Stimulated activated CD8-positive, alpha-beta memory T cell treated with anti-CD3 and anti-CD28 coated beads, Interleukin-15, amount 100 ng/mL, for 4 hours (primary cell): ENCODE measurements around the gene RBPJ.

Experiments used
- DNase-seq, 2 donors: peaks; one replicate each; pipeline ENCODE4 v3.0.0-alpha.2; 2020; ENCODE audit warnings: low read depth in 2 of 2

RBPJ gene

DNA sequence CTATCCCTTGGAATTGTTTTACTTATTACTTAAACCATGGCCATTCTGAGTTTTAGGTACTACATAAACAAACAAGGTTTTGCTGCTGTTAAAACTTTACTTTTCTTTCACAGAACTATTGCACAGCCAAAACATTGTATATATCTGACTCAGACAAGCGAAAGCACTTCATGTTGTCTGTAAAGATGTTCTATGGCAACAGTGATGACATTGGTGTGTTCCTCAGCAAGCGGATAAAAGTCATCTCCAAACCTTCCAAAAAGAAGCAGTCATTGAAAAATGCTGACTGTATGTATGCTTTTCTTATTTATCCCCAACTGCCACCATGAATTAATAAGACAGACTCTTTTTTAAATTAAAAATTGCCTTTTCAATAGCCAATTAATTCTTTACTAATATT, 99.6 kb downstream of the RBPJ start:
- no peak for DNase-seq

DNA sequence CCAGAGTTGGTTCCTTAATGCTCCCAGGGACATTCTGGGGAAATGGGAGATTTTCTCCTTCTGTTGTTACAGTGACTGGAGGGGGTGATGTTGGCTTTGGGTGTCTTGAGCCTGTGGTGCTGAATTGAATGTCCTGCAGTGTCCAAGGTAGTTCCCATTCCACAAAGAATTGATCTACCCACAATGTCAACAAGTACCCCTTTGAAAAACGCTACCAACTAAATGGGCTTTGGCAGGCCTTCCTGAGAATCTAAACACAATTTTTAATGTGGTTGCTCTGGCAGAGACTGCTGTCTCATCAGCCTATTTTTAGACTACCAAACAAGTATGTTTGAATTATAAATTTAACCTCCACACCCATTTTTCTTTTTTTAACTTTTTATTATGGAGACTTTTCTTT, 100.1 kb downstream of the RBPJ start:
- no peak for DNase-seq

DNA sequence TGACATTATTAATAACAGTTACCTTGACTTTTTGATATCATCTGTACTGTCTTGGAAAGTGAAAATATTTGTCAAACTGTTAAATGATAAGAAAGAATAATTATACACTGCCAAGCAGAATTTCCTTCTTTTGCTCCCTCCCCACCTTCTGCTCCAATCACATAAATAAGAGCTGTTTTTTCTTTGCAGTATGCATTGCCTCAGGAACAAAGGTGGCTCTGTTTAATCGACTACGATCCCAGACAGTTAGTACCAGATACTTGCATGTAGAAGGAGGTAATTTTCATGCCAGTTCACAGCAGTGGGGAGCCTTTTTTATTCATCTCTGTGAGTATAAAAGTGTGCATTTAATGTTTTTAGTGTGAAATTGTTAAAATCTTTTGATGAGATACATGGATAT, 103.3 kb downstream of the RBPJ start:
- DNase-seq = no peak

DNA sequence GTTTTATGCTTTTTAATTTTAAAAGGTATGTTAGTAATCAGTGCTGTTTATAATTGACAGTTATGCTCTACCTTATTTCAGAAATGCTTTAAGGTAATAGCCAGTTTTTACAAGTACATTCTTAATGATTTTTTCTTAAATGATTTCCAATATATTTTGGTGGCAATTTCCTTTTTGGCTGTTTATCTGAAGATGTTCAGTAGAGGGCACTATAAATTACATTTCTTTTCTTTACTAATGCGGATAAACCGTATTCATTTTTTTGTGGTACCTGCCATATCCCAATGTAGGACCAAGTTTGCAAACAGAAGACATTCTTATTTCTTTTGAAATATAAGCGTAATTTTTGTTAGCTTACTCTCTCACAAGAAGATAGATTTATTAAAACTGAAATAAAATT, 104.0 kb downstream of the RBPJ start:
- no peak for DNase-seq

DNA sequence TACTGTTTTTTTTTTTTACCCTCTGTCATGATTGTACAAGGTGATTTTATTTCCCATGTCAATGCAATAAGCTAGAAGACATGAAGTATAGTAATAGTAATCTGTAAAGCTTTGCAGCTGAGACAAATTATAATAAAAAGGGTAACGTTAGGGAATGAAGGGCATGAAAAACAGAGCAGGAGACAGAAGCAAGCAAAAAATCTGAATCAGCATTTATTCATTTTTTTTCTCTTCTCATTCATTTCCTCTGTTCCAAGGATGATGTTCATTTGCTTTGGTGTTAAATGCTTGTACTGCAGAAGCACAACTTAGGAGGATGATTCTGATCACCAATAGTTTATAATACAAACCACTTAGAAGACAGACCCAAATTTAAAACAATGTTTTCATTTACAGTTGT, 105.1 kb downstream of the RBPJ start:
- DNase-seq = no peak

DNA sequence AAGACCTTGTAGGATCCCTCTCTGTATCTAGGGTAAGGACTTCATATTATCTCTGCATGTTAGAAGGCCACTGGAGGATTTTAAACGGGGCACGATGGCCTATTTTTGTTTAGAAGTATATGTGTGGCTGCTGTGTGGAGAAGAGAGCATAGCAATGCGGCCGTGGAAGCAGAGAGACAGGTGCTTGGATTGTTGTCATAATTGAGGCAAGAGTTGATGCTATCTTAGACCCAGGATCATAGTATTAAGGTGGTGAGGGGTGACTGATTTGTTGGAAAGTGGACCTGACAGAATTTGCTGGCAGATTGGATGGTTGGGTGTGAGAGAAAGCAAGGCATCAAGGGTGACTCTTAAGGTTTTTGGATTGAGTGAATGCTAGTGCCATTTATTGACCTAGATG, 106.1 kb downstream of the RBPJ start:
- DNase-seq = no peak

DNA sequence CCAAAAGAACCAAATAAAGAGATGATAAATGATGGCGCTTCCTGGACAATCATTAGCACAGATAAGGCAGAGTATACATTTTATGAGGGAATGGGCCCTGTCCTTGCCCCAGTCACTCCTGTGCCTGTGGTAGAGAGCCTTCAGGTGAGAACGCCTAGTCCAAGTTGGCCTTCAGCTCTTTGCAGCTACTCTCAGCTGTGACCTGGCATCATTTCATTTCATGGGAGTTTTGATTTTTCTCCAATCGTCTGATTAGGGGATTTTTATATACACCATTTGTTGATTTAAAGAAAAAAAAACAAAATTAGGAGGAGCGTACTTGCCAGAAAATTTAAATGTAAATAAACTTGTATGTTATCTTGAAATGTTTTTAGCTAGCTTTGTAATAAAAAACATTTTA, 109.1 kb downstream of the RBPJ start:
- DNase-seq = no peak

DNA sequence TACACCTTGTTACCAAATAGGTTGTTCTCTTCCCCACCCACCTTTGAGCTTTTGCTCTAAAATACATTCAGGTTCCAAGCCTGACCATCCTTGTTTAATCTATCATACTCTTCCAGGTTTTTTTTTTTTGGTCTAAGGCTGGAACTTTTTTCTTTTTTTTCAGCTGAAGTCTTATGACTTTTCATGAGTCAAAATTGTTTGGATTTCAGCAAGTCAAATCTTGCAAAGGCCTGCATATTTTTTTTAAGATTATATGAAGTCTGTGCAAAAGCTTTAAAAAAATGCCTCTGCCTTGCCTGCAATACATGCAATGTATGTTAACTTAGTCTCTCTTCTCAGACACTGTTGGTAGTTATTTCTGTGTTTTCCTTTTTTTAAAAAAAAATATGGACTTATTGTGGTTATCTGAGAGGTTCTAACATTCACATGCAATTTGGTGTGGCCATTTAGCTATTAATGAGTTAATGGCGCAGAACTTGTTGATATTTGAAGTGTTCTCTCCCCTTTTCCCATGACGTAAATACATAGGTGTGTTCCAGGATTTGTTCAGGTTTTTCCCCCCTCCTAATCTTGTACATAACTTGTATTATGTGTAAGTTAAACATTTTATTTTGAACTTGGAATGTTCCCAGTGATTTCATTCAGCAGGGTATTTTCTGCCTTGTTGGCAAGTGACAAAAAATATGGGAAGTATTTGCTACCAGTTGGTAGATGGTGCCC, 110.8 kb downstream of the RBPJ start:
- no peak for DNase-seq

DNA sequence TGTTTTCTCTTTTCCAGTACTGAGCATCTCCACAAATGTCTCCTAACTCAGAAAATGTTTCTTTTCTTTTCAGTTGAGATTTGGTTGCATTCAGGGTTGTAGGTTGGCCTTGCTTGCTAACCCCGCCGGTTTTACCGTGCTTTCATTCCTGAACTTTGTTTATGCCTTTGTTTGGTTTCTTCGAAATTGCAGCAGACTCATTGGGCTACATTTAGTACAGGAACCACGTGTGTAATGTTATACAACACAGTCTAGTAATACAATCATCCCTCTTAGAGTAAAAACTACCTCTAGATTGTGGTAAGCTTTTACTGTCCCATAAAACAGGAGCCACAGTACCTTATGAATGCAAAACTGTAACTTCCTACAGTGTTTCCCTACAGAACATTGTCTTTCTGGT, 111.6 kb downstream of the RBPJ start:
- DNase-seq = no peak

DNA sequence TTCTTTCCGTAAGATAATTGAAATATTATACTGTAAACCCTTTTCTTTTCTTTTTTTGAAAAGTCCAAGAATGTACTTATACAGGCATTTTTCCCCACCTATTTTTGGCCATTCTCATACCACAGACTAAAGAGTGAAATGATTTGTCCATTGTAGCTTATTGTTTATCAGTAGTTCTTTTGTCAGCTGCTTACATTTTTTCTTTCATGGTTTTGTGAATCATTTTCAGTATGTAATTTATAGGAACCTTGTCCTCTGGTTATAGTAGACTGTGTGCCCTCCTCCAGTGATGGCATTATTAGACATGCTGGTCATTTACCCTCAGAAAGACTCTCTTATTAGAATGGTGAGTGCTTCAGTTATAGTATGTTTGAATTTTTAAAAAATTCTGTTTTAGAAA, 112.7 kb downstream of the RBPJ start:
- no peak for DNase-seq

DNA sequence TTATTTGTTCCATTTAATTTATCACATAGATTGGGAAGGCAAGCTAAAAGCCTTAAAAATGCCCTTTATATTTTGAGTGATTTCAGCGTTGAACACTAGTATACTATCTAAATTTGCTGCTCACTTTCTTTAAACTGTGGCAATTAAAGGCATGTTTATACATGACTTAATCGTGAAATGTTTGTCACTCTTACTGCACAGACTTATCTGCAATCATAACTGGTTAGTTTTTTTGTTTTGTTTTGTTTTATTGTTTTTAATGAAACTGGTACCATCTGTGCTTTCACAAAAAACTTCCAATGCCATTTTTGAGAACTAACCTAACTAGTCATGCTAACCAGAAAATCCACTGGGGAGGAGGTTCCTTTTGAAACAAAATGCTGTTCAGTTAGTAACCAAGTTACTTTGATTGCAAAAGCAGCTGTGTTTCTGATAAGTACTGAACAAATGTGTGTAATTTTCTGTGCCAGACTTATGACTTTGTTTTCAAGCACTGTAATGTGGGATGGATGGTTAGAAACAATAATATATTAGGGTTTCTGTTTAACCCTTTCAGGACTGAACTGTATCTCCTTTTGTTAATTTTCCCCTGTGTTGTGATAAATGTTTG, 113.3 kb downstream of the RBPJ start:
- DNase-seq = no peak

DNA sequence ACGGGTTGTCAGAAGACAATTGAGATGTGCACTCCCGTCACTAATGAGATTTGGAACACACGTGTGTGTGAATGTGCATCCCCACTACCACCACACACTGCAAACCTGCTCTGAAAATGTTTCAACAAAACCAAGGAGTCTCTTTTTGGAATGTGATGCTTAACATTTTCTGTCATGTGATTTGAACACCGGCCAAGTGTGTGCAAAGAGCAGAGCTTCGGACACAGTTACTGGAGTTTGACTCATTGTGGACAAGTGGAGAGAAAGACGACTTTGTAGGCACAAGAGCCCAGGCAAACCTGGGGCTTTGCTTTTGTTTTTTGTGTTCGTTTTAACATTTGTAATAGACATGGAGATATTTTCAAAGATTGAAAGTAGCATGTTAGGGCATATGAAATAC, 120.3 kb downstream of the RBPJ start:
- DNase-seq = no peak

DNA sequence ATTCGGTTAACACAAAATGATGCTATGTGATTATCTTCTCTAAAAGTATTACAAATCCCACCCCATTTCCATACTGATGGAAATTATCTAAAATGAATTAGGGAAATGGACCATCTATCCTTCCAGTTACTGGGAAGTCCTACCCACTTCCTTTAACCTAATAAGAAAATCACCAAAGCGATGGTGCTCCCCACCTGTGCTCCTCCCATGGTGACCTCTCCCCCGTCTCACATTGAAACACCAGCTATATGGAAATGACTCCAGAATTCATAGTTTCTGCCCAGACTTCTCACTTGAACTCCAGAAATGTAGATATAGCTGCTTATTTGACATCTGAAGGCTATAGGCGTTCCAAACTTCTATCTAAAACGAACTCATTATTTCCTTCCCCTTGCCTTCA, 121.0 kb downstream of the RBPJ start:
- DNase-seq = no peak

DNA sequence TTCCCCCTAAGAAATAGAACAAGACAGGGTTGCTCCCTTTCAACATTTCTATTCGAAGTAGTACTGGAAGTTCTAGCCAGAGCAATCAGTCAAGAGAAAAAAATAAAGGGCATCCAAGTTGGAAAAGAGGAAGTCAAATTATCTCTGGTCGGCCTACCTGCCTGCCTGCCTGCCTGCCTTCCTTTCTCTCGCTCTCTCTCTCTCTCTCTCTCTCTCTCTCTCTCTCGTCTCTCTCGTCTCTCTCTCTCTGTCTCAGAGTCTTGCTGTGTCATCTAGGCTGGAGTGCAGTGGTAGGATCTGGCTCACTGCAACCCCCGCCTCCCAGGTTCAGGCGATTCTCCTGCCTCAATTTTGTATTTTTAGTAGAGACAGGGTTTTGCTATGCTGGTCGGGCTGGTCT, 126.6 kb downstream of the RBPJ start:
- DNase-seq = no peak

DNA sequence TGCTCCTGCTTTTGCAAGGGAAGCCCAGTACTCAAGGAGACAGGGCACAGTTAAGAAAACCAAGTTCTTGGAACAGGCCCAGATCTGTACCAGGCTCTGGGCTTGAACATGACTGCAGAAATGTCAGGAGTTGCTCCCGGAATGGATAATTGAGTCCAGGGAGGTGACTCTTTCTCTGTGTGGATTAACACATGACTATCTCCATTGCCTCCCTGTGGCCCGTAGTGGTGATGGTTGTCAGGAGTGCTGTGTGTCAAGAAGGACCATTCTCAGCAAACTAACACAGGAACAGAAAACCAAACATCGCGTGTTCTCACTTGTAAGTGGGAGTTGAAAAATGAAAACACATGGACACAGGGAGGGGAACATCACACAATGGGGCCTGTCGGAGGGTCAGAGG, 129.6 kb downstream of the RBPJ start:
- DNase-seq = no peak

DNA sequence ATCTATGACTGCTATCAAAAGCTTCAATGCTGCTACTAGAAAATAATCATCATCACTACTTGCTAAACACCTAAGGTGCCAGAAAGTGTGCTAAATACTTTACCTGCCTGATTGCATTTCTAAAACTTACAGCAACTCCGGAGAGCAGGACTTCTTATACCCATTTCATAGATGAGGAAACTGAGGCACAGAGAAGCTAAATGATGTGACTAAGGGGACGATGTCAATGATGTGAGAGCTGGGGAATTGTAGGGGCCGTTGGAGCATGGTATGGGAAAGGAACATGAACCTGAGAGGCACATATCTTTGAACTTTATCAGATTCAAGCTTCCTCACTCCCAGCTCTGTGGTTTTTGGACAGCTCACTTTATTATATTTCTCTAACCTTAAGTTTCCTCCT, 130.8 kb downstream of the RBPJ start:
- DNase-seq = no peak

DNA sequence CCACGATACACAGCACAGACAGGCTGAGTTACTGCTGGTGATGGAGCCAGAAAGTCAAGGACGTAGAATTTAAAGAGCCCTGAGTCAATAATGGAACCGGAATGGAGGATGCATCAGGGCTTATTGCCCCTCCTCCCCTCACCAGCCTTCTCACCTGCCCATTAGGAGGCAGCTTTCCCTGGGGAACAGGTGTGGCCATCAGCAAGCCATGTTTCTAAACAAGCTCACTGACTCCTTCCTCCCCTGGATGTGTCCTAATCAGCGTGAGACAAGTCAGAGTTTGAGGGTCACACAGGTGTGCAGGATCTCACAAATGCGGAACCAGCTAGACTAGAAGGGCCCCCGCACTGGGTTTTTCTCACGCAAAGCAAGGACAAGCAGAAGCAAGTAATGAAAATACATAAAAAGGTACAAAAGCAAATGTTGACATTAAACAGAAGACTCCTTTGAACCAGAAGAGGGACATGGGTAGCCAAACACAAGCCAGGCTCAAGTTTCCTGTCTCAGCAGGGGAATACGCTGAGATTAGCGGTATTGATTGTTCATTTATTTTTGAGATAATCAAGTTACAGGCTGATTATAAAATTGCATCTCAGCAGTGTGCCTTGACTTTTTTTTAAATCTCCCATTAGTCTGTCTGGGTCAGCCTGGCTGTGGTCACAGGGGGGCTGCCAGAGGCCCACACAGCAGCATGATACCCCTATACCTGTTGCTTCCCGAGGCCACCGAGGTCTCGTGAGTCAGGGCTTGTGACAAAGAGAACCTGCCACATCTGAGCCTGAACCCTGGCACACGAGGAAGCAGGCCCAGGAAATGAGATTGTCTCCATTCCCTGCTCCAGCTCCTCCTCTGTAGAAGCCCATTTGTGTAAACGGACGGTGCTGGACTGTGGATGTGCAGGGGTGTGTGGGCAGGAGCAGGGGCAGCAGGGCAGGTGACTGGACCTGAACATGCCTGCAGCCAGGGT, 132.0 kb downstream of the RBPJ start:
- no peak for DNase-seq

DNA sequence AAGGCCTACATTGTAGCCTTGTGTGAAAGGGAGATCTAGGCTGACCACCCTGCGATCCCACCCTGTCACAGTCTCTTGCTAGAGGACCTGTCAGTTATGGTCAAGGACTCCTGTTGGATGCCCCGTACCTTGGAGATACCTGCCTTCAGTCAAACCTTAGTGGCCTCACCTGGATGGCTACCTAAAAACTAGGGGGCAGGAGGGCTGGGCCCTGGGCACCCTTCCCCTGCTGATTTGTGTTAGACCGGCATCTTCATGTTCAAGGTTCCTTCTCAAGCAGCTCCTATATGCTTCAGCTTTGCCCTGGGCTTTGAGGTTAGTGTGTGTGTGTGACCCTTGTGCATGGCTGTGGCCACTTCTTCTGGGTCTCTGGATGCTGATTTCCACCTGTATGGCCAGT, 134.1 kb downstream of the RBPJ start:
- DNase-seq = no peak

DNA sequence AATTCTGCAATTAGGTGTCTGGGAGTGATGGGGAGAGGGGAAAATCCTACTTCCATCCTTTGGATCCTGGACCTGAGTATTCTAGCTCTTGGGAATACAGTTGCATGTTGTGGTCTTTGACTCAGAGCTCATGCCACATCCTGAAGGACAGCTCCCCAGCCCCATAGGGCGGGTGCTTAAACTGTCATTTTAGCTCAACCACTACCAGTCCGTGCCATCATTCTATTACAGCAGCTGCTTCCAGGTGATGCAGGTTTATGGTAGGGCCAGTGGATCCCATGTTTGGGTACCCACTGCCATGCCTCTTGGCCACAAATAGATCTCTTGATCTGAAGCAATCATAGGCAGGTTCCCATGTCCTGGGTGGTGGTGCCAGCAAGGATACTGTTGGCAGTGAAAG, 134.8 kb downstream of the RBPJ start:
- DNase-seq = no peak

DNA sequence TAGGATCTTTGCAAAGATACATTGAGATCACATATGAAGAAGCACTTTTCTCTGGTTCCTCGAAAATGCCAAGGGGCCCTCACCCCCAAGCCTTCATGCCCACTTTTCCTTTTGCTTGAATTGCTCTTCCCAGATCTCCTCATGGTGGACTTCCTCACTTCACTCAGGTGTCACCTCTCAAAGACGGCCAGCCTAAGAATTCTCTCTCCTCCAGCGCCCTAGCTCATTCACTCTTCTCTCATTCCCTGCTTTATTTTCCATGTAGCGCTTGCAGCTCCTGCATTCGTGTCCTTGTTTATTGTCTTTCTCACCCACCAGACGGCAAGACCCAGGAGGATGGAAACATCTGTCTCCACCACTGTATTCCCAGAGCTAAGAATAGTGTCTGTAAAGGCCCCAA, 136.6 kb downstream of the RBPJ start:
- no peak for DNase-seq

DNA sequence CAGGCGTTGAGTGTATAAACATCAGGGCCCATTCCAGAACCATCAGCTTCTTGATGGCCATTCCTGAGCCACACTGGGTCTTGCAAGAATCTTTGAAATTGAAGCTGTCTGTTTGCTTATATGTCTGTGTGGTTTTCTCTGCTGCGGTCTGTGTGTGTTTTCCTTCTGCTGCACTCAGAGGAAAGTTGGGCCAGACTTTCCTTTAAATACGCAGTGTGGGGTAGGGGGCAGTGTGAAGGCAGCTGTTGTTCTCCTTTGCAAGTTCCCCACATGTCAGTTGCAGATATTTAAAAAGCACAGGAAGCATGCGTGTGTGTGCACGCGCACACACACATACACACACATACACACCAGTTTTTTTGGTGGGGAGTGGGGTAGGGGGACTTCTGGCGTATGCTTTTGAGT, 137.3 kb downstream of the RBPJ start:
- DNase-seq = no peak

DNA sequence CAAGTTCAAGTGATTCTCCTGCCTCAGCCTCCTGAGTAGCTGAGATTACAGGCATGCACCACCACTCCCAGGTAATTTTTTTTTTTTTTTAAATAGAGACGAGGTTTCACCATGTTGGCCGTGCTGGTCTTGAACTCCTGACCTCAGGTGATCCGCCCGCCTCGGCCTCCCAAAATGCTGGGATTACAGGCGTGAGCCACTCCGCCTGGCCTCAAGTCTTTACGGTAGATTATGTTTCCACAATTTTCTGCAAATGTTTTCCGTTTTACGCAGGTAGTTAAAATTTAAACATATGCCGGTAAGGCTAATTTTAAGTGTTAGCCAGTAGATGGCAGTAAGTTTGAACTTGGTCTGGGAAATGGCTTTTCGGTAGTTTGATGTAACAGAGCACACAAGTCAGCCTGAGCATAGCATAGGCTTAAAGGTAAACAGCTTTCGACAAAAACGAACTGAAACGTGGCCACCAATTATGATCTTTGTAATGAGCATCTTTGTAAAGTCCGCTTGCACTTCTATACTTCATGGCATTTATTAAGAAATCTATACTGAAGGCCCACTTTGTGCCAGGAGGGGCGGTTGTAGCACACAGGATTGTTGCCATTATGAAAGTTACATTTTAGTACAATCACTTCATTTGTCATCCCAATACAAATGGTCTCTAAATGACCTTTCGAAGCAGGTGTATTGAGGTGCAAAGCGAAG, 138.4 kb downstream of the RBPJ start:
- no peak for DNase-seq
